HepG2 (cell line): ENCODE results near the gene OVOL2. TPM values are rescaled to one million over a fixed set of nuclear protein-coding genes. Genes with fewer than 3 reads are reported as not detected.

Experiments
- CENPT ChIP-seq: sonication (generic); formaldehyde crosslinking; IDR thresholded peaks from 2 replicates; pipeline ENCODE4 v1.8.0; 2022; ENCODE audit warnings: low read depth, mild to moderate bottlenecking, moderate library complexity, missing genetic modification reagents
- EED ChIP-seq: sonication (generic); formaldehyde crosslinking; IDR thresholded peaks from 2 replicates; pipeline ENCODE4 v1.5.0; 2020; ENCODE audit warnings: mild to moderate bottlenecking, missing genetic modification reagents
- HOXA3 ChIP-seq: sonication (generic); formaldehyde crosslinking; IDR thresholded peaks from 2 replicates; pipeline ENCODE4 v1.5.0; 2020; ENCODE audit warnings: missing genetic modification reagents
- NBN ChIP-seq: fragments of 450-650 bp; conservative IDR thresholded peaks from 2 replicates; pipeline ENCODE4 v1.6.1; 2017
- SAFB2 ChIP-seq: sonication (generic); formaldehyde crosslinking; IDR thresholded peaks from 2 replicates; pipeline ENCODE4 v1.5.1; 2020; ENCODE audit warnings: missing genetic modification reagents, low read depth, mild to moderate bottlenecking, borderline replicate concordance
- TAF1 ChIP-seq: sonication (generic); formaldehyde crosslinking; IDR thresholded peaks from 2 replicates; pipeline ENCODE4 v1.4.0; 2020; ENCODE audit warnings: missing genetic modification reagents
- ZFAT ChIP-seq: sonication (generic); formaldehyde crosslinking; conservative IDR thresholded peaks from 2 replicates; pipeline ENCODE4 v1.8.1; 2023; ENCODE audit warnings: missing genetic modification reagents, inconsistent platforms
- polyA plus RNA-seq, 8 experiments: library from polyadenylated mRNA; depleted of rRNA in 3 of 8; stranded (reverse) in 7 of 8; unstranded in 1 of 8; fragments of >200 nt; fragmentation: Illumina TruSeq in 4 of 8; extraction: Trizol in 4 of 8; gene quantifications; 2 replicates each; pipeline versions ENCODE4 v1.2.1 to v1.2.3, GENCODE V29; 2011 to 2016; ENCODE audit warnings: low read depth in 4 of 8, missing spikeins in 1 of 8, mixed read lengths in 1 of 8; ENCODE audit not compliant: insufficient read depth in 1 of 8
- total RNA-seq, 5 experiments: library from RNA; depleted of rRNA; stranded (reverse); fragments of >200 nt; fragmentation: Illumina TruSeq; extraction: Trizol; gene quantifications; 2 replicates each; pipeline ENCODE4 v1.2.3, GENCODE V29; 2016; ENCODE audit warnings: low read depth in 1 of 5
- TF ChIP-seq, protein P1 (sequence below), 2 experiments: fragments of 450-650 bp in 1 of 2; sonication (generic) in 1 of 2; formaldehyde crosslinking in 1 of 2; IDR thresholded peaks; 2 replicates each; pipeline versions ENCODE4 v1.6.1 to v1.8.0; 2016 to 2022; ENCODE audit warnings: antibody characterized with exemption in 1 of 2, mild to moderate bottlenecking in 1 of 2, missing genetic modification reagents in 1 of 2
- TF ChIP-seq, protein P2 (sequence below): sonication (generic); formaldehyde crosslinking; IDR thresholded peaks from 2 replicates; pipeline ENCODE4 v1.4.0; 2020; ENCODE audit warnings: low read depth, missing genetic modification reagents
- TF ChIP-seq, protein P3 (sequence below): sonication (generic); formaldehyde crosslinking; IDR thresholded peaks from 2 replicates; pipeline ENCODE4 v1.4.0; 2020; ENCODE audit warnings: mild to moderate bottlenecking, missing genetic modification reagents
- TF ChIP-seq, protein P4 (sequence below): sonication (generic); formaldehyde crosslinking; IDR thresholded peaks from 2 replicates; pipeline ENCODE4 v1.9.0; 2021; ENCODE audit warnings: missing genetic modification reagents, borderline replicate concordance

OVOL2 gene
- total and polyA plus RNA-seq, 2 of the 13 experiments (the other 11 are each of a cell fraction or from before 2014, with no cell fraction given) = 0.20 to 0.31 TPM

DNA sequence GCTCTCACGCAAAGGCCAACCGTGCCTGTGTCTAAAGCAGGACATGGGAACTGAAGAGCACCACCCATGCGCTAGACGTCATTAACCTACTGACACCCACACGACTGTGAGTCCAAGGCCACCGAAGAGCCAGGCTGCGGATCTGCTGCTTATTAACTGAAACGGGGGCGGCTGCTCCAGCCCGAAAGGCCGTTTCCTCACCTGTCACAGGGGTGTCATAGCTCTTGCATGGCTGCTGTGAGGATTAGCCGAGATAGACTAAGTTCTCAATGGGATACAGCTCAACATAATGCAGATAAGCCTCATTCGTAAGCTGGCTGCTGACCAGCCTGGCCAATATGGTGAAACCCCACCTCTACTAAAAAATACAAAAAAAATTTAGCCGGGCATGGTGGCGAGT, 26.7 kb downstream of the OVOL2 start (continued):
- TF ChIP-seq, protein P1, sequence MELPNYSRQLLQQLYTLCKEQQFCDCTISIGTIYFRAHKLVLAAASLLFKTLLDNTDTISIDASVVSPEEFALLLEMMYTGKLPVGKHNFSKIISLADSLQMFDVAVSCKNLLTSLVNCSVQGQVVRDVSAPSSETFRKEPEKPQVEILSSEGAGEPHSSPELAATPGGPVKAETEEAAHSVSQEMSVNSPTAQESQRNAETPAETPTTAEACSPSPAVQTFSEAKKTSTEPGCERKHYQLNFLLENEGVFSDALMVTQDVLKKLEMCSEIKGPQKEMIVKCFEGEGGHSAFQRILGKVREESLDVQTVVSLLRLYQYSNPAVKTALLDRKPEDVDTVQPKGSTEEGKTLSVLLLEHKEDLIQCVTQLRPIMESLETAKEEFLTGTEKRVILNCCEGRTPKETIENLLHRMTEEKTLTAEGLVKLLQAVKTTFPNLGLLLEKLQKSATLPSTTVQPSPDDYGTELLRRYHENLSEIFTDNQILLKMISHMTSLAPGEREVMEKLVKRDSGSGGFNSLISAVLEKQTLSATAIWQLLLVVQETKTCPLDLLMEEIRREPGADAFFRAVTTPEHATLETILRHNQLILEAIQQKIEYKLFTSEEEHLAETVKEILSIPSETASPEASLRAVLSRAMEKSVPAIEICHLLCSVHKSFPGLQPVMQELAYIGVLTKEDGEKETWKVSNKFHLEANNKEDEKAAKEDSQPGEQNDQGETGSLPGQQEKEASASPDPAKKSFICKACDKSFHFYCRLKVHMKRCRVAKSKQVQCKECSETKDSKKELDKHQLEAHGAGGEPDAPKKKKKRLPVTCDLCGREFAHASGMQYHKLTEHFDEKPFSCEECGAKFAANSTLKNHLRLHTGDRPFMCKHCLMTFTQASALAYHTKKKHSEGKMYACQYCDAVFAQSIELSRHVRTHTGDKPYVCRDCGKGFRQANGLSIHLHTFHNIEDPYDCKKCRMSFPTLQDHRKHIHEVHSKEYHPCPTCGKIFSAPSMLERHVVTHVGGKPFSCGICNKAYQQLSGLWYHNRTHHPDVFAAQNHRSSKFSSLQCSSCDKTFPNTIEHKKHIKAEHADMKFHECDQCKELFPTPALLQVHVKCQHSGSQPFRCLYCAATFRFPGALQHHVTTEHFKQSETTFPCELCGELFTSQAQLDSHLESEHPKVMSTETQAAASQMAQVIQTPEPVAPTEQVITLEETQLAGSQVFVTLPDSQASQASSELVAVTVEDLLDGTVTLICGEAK (IDR thresholded peaks at IDR 0.05) = no peak
- TF ChIP-seq, protein P1 (CRISPR knock-in tag; IDR thresholded peaks at IDR 0.05) = no peak
- TF ChIP-seq TAF1 (CRISPR knock-in tag) (no peak), CENPT (CRISPR knock-in tag) (peak; percentile 35; the same call in 1 of the 2 replicates), HOXA3 (CRISPR knock-in tag) (0 out of 2 replicates have a peak, but pooled peaks have one; percentile 20), EED (CRISPR knock-in tag) (peak; percentile 36; the same call in 1 of the 2 replicates), NBN (no peak), ZFAT (no peak), SAFB2 (CRISPR knock-in tag) (no peak)
- TF ChIP-seq, protein P2, sequence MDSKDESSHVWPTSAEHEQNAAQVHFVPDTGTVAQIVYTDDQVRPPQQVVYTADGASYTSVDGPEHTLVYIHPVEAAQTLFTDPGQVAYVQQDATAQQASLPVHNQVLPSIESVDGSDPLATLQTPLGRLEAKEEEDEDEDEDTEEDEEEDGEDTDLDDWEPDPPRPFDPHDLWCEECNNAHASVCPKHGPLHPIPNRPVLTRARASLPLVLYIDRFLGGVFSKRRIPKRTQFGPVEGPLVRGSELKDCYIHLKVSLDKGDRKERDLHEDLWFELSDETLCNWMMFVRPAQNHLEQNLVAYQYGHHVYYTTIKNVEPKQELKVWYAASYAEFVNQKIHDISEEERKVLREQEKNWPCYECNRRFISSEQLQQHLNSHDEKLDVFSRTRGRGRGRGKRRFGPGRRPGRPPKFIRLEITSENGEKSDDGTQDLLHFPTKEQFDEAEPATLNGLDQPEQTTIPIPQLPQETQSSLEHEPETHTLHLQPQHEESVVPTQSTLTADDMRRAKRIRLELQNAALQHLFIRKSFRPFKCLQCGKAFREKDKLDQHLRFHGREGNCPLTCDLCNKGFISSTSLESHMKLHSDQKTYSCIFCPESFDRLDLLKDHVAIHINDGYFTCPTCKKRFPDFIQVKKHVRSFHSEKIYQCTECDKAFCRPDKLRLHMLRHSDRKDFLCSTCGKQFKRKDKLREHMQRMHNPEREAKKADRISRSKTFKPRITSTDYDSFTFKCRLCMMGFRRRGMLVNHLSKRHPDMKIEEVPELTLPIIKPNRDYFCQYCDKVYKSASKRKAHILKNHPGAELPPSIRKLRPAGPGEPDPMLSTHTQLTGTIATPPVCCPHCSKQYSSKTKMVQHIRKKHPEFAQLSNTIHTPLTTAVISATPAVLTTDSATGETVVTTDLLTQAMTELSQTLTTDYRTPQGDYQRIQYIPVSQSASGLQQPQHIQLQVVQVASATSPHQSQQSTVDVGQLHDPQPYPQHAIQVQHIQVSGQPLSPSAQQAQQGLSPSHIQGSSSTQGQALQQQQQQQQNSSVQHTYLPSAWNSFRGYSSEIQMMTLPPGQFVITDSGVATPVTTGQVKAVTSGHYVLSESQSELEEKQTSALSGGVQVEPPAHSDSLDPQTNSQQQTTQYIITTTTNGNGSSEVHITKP = no peak
- TF ChIP-seq, protein P3, sequence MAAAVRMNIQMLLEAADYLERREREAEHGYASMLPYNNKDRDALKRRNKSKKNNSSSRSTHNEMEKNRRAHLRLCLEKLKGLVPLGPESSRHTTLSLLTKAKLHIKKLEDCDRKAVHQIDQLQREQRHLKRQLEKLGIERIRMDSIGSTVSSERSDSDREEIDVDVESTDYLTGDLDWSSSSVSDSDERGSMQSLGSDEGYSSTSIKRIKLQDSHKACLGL = 0 out of 2 replicates have a peak, but pooled peaks have one; percentile 21
- TF ChIP-seq, protein P4, sequence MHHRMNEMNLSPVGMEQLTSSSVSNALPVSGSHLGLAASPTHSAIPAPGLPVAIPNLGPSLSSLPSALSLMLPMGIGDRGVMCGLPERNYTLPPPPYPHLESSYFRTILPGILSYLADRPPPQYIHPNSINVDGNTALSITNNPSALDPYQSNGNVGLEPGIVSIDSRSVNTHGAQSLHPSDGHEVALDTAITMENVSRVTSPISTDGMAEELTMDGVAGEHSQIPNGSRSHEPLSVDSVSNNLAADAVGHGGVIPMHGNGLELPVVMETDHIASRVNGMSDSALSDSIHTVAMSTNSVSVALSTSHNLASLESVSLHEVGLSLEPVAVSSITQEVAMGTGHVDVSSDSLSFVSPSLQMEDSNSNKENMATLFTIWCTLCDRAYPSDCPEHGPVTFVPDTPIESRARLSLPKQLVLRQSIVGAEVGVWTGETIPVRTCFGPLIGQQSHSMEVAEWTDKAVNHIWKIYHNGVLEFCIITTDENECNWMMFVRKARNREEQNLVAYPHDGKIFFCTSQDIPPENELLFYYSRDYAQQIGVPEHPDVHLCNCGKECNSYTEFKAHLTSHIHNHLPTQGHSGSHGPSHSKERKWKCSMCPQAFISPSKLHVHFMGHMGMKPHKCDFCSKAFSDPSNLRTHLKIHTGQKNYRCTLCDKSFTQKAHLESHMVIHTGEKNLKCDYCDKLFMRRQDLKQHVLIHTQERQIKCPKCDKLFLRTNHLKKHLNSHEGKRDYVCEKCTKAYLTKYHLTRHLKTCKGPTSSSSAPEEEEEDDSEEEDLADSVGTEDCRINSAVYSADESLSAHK = no peak
